Mesenchymal stem cell (in vitro differentiated cells and primary cell): Measurements from ENCODE around the gene CTCFL.

Experiments
- DNase-seq: peaks from one replicate; pipeline ENCODE4 v3.0.0-alpha.2; 2013
- H2AFZ ChIP-seq: one replicate; pipeline ENCODE4 v1.6.1; 2013; ENCODE audit warnings: low read depth, mild to moderate bottlenecking, control low read depth, inconsistent platforms, low read length, moderate library complexity
- H2AK5ac ChIP-seq: 2 replicates; pipeline ENCODE4 v1.6.1; 2013; ENCODE audit warnings: low read length, moderate library complexity, mild to moderate bottlenecking, inconsistent platforms; ENCODE audit not compliant: severe bottlenecking
- H2BK120ac ChIP-seq: one replicate; pipeline ENCODE4 v1.6.1; 2013; ENCODE audit warnings: low read depth, mild to moderate bottlenecking, inconsistent platforms, low read length, moderate library complexity
- H2BK12ac ChIP-seq, 2 experiments: one replicate each; pipeline ENCODE4 v1.6.1; 2013; ENCODE audit warnings: inconsistent platforms in 2 of 2, low read length in 2 of 2, mild to moderate bottlenecking in 2 of 2, moderate library complexity in 2 of 2, control low read depth in 1 of 2
- H2BK15ac ChIP-seq: one replicate; pipeline ENCODE4 v1.6.1; 2013; ENCODE audit warnings: mild to moderate bottlenecking, low read depth, inconsistent platforms; ENCODE audit not compliant: poor library complexity, severe bottlenecking
- H2BK5ac ChIP-seq: 2 replicates; pipeline ENCODE4 v1.6.1; 2013; ENCODE audit warnings: low read depth, mild to moderate bottlenecking, low read length, control low read depth, inconsistent platforms; ENCODE audit not compliant: poor library complexity, severe bottlenecking
- H3K14ac ChIP-seq, 2 experiments: one replicate each; pipeline ENCODE4 v1.6.1; 2013; ENCODE audit warnings: inconsistent platforms in 2 of 2, low read length in 2 of 2, control low read depth in 1 of 2, mild to moderate bottlenecking in 1 of 2, moderate library complexity in 1 of 2
- H3K18ac ChIP-seq, 2 experiments: one replicate each; pipeline ENCODE4 v1.6.1; 2013; ENCODE audit warnings: inconsistent platforms in 2 of 2, low read length in 2 of 2, control low read depth in 1 of 2, low read depth in 1 of 2, mild to moderate bottlenecking in 1 of 2
- H3K23ac ChIP-seq, 2 experiments: one replicate each; pipeline ENCODE4 v1.6.1; 2013; ENCODE audit warnings: inconsistent platforms in 2 of 2, low read length in 2 of 2, mild to moderate bottlenecking in 2 of 2, moderate library complexity in 2 of 2, control low read depth in 1 of 2
- H3K27ac ChIP-seq: 2 replicates; pipeline ENCODE4 v1.5.1; 2013; ENCODE audit warnings: mild to moderate bottlenecking, moderate library complexity, low read length, control low read depth, inconsistent platforms; ENCODE audit not compliant: poor library complexity, severe bottlenecking
- H3K27me3 ChIP-seq, 2 experiments: 2 replicates each; pipeline versions ENCODE4 v1.6.1 to v1.7.0; 2013; ENCODE audit warnings: low read length in 2 of 2, mild to moderate bottlenecking in 2 of 2, moderate library complexity in 2 of 2, control low read depth in 1 of 2, inconsistent platforms in 1 of 2; ENCODE audit not compliant: control insufficient read depth in 1 of 2, insufficient read depth in 1 of 2
- H3K36me3 ChIP-seq, 2 experiments: 2 replicates each; pipeline versions ENCODE4 v1.6.1 to v1.7.0; 2013; ENCODE audit warnings: low read length in 2 of 2, control low read depth in 1 of 2, inconsistent platforms in 1 of 2, low read depth in 1 of 2, mild to moderate bottlenecking in 1 of 2; ENCODE audit not compliant: insufficient read depth in 2 of 2, control insufficient read depth in 1 of 2
- H3K4ac ChIP-seq, 2 experiments: one replicate each; pipeline ENCODE4 v1.6.1; 2013; ENCODE audit warnings: inconsistent platforms in 2 of 2, low read length in 2 of 2, mild to moderate bottlenecking in 2 of 2, moderate library complexity in 2 of 2, control low read depth in 1 of 2, low read depth in 1 of 2
- H3K4me1 ChIP-seq: 2 replicates; pipeline ENCODE4 v1.6.1; 2013; ENCODE audit warnings: low read depth, low read length, control low read depth; ENCODE audit not compliant: control insufficient read depth, insufficient read depth
- H3K4me2 ChIP-seq: 2 replicates; pipeline ENCODE4 v1.6.1; 2013; ENCODE audit warnings: low read length, mild to moderate bottlenecking, inconsistent platforms; ENCODE audit not compliant: poor library complexity, severe bottlenecking
- H3K4me3 ChIP-seq, 2 experiments: 2 replicates each; pipeline versions ENCODE4 v1.5.1 to v1.7.0; 2013; ENCODE audit warnings: low read length in 2 of 2, mild to moderate bottlenecking in 2 of 2, control low read depth in 1 of 2, low read depth in 1 of 2; ENCODE audit not compliant: insufficient read depth in 1 of 2
- H3K79me1 ChIP-seq: replicated peaks from 2 replicates; pipeline ENCODE4 v1.6.1; 2013; ENCODE audit warnings: mild to moderate bottlenecking, control low read depth, low read length, inconsistent platforms; ENCODE audit not compliant: poor library complexity, severe bottlenecking
- H3K9ac ChIP-seq: 2 replicates; pipeline ENCODE4 v1.7.0; 2013; ENCODE audit warnings: mild to moderate bottlenecking, low read length, moderate library complexity
- H3K9me3 ChIP-seq: 2 replicates; pipeline ENCODE4 v1.7.0; 2013; ENCODE audit warnings: mild to moderate bottlenecking, low read length; ENCODE audit not compliant: control insufficient read depth
- H4K8ac ChIP-seq: one replicate; pipeline ENCODE4 v1.6.1; 2013; ENCODE audit warnings: inconsistent platforms, mild to moderate bottlenecking, low read length, moderate library complexity
- H4K91ac ChIP-seq: one replicate; pipeline ENCODE4 v1.6.1; 2013; ENCODE audit warnings: mild to moderate bottlenecking, low read length, inconsistent platforms
- WGBS: methylation state at CpG from one replicate; pipeline ENCODE4 v1.1.7; 2013; ENCODE audit warnings: mixed read lengths; 5-methylcytosine and 5-hydroxymethylcytosine counted together

The CTCFL gene

GRCh38 chr20:57546956-57547649 is 22.2 kb upstream of the CTCFL start:
- DNase-seq: no peak
- H3K27me3 ChIP-seq: peaks cover 24 to 87% of the 10 kb centered on the region in 2 experiments
- H2BK120ac ChIP-seq: no peak overlapping the region
- H3K23ac ChIP-seq: no peak overlapping the region
- no peaks in the 10 kb centered on the region for H3K79me1 ChIP-seq
- no peak overlapping the region for H3K4me2 ChIP-seq
- no peaks in the 10 kb centered on the region for H3K9me3 ChIP-seq
- no peak overlapping the region for H3K9ac ChIP-seq
- H4K91ac ChIP-seq: no peak overlapping the region
- no peak overlapping the region for H3K27ac ChIP-seq
- H2BK12ac ChIP-seq: no peak overlapping the region
- H3K4me1 ChIP-seq: no peaks in the 10 kb centered on the region
- no peak overlapping the region for H3K18ac ChIP-seq
- H3K4ac ChIP-seq: no peak overlapping the region
- no peak overlapping the region for H4K8ac ChIP-seq
- H2BK5ac ChIP-seq: no peak overlapping the region
- H3K36me3 ChIP-seq: no peaks in the 10 kb centered on the region
- no peak overlapping the region for H2AFZ ChIP-seq
- H3K14ac ChIP-seq: no peak overlapping the region
- 60% methylated on average over 6 of the region's 8 CpGs for WGBS
- no peak overlapping the region for H2BK15ac ChIP-seq
- no peak overlapping the region for H2AK5ac ChIP-seq
- no peak overlapping the region for H3K4me3 ChIP-seq

GRCh38 chr20:57545927-57546662 is 21.2 kb upstream of the CTCFL start:
- H2BK120ac ChIP-seq: no peak overlapping the region
- no peaks in the 10 kb centered on the region for H3K9me3 ChIP-seq
- no peak overlapping the region for H2BK5ac ChIP-seq
- H2BK12ac ChIP-seq: no peak overlapping the region
- no peak overlapping the region for H2AFZ ChIP-seq
- H3K14ac ChIP-seq: no peak overlapping the region
- no peak overlapping the region for H3K4me3 ChIP-seq
- H3K4me1 ChIP-seq: no peaks in the 10 kb centered on the region
- H3K23ac ChIP-seq: no peak overlapping the region
- H2BK15ac ChIP-seq: no peak overlapping the region
- H4K8ac ChIP-seq: no peak overlapping the region
- WGBS: 81% methylated on average over 12 of the region's 12 CpGs
- no peak overlapping the region for H3K4me2 ChIP-seq
- H3K4ac ChIP-seq: no peak overlapping the region
- H3K9ac ChIP-seq: no peak overlapping the region
- H3K18ac ChIP-seq: no peak overlapping the region
- H2AK5ac ChIP-seq: no peak overlapping the region
- no peak for DNase-seq
- H3K27ac ChIP-seq: no peak overlapping the region
- H3K79me1 ChIP-seq: no peaks in the 10 kb centered on the region
- H4K91ac ChIP-seq: no peak overlapping the region
- H3K36me3 ChIP-seq: no peaks in the 10 kb centered on the region
- H3K27me3 ChIP-seq: peaks cover 31 to 83% of the 10 kb centered on the region in 2 experiments

- H4K91ac ChIP-seq: no peak overlapping the region
- no peak overlapping the region for H2BK5ac ChIP-seq
- H3K9ac ChIP-seq: no peak overlapping the region
- H3K4me2 ChIP-seq: no peak overlapping the region
- H3K79me1 ChIP-seq: no peaks in the 10 kb centered on the region
- H3K4me1 ChIP-seq: no peaks in the 10 kb centered on the region
- H4K8ac ChIP-seq: no peak overlapping the region
- H2AFZ ChIP-seq: no peak overlapping the region
- H3K27me3 ChIP-seq: peaks cover 39 to 85% of the 10 kb centered on the region in 2 experiments
- no peak overlapping the region for H2AK5ac ChIP-seq
- H2BK120ac ChIP-seq: no peak overlapping the region
- H3K4ac ChIP-seq: no peak overlapping the region
- DNase-seq: no peak
- H3K23ac ChIP-seq: no peak overlapping the region
- H3K27ac ChIP-seq: no peak overlapping the region
- H3K14ac ChIP-seq: no peak overlapping the region
- H3K4me3 ChIP-seq: no peak overlapping the region
- no peak overlapping the region for H2BK15ac ChIP-seq
- no peaks in the 10 kb centered on the region for H3K9me3 ChIP-seq
- no peak overlapping the region for H2BK12ac ChIP-seq
- WGBS: 74% methylated on average over 12 of the region's 12 CpGs
- no peak overlapping the region for H3K18ac ChIP-seq
- no peaks in the 10 kb centered on the region for H3K36me3 ChIP-seq
Measured at GRCh38 chr20:57544838-57545564, 20.1 kb upstream of the CTCFL start.

- WGBS: 38% methylated on average over 2 of the region's 2 CpGs
- Histone ChIP-seq H3K14ac (no peak overlapping the region), H3K36me3 (no peaks in the 10 kb centered on the region), H3K23ac (no peak overlapping the region), H2AK5ac (no peak overlapping the region), H3K79me1 (no peaks in the 10 kb centered on the region), H4K91ac (no peak overlapping the region), H3K27ac (no peak overlapping the region), H3K27me3 (peaks cover 39 to 80% of the 10 kb centered on the region in 2 experiments), H4K8ac (no peak overlapping the region), H3K4me3 (no peak overlapping the region), H2AFZ (no peak overlapping the region), H3K4ac (no peak overlapping the region), H3K4me2 (no peak overlapping the region), H3K4me1 (no peaks in the 10 kb centered on the region), H2BK15ac (no peak overlapping the region), H3K18ac (no peak overlapping the region), H3K9ac (no peak overlapping the region), H2BK12ac (no peak overlapping the region), H3K9me3 (no peaks in the 10 kb centered on the region), H2BK5ac (no peak overlapping the region), H2BK120ac (no peak overlapping the region)
- DNase-seq: no peak
Measured at GRCh38 chr20:57543754-57544153, 18.8 kb upstream of the CTCFL start.
